ENCODE measurements around the gene AKR7A3. TPM values are rescaled to one million over a fixed set of nuclear protein-coding genes. Genes with fewer than 3 reads are reported as not detected.
A peak's percentile ranks its signal among the peaks of the same experiment; 100 is the strongest.
"Not testable (repeated sequence)": the region's sequence is repeated elsewhere in the genome, so short reads cannot be mapped to it uniquely, and the experiment has no call there.

The AKR7A3 gene
- total RNA-seq, 4 donors from 2014 or later, result 0.84 to 4.1 (median 2.5) TPM

- Histone ChIP-seq H3K27ac (no peak overlapping the region), H3K4me1 (peaks cover 0 to 24% (median 13%) of the 10 kb centered on the region in 4 donors), H3K36me3 (peaks cover 4 to 65% (median 7%) of the 10 kb centered on the region in 3 donors), H3K9me3 (no peaks in the 10 kb centered on the region), H3K27me3 (no peaks in the 10 kb centered on the region), H3K4me3 (no peak overlapping the region)
- 55 to 72% methylated on average over 15 of the region's 15 CpGs for WGBS, 2 donors
- DNase-seq (ENCODE audit: low spot score in 2 of 2), result no peak
- no peak for TF ChIP-seq CTCF (IDR thresholded peaks at IDR 0.05)
- no peak for TF ChIP-seq POLR2A (IDR thresholded peaks at IDR 0.05)
- no peak for TF ChIP-seq EP300 (IDR thresholded peaks at IDR 0.05)
Observed at GRCh38 chr1:19257178-19257914, 31.2 kb downstream of the AKR7A3 start.

- peaks cover 0 to 27% (median 15%) of the 10 kb centered on the region in 4 donors for H3K4me1 ChIP-seq
- DNase-seq (ENCODE audit: low spot score in 2 of 2); H3K9me3 ChIP-seq; H3K27me3 ChIP-seq; H3K4me3 ChIP-seq; H3K27ac ChIP-seq: not testable (repeated sequence)
- WGBS, 2 donors, result 82 to 86% methylated on average over 5 of the region's 5 CpGs
- peaks cover 4 to 65% (median 7%) of the 10 kb centered on the region in 3 donors for H3K36me3 ChIP-seq
Observed at GRCh38 chr1:19256301-19256700, 32.3 kb downstream of the AKR7A3 start.

DNA sequence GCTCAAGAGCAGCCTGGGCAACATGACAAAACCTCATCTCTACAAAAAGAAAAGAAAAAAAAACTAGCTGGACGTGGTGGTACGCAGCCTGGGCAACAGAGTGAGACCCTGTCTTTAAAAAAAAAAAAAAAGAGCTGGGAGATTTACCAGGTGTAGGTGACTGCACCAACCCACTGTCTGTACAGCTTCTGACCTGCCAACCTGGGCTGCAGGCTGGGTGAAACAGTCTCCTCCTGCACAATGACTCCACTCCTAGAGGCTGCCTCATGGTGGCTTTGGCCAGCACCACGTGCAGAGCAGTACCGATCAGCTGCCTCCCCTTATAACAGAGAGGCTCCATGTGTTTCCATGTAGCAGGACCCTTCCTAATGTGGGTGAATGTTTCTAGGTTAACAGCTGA, 33.3 kb downstream of the AKR7A3 start:
- H3K4me3 ChIP-seq, result no peak overlapping the region
- no peak overlapping the region for H3K27ac ChIP-seq
- DNase-seq (ENCODE audit: low spot score in 2 of 2), result no peak
- no peak for TF ChIP-seq CTCF (IDR thresholded peaks at IDR 0.05)
- TF ChIP-seq EP300 (IDR thresholded peaks at IDR 0.05), result no peak
- TF ChIP-seq POLR2A (IDR thresholded peaks at IDR 0.05), result no peak
- peaks cover 4 to 55% (median 4%) of the 10 kb centered on the region in 3 donors for H3K36me3 ChIP-seq
- H3K9me3 ChIP-seq, result no peaks in the 10 kb centered on the region
- WGBS, 2 donors, result 78 to 86% methylated on average over 4 of the region's 4 CpGs
- H3K4me1 ChIP-seq, result peaks cover 4 to 35% (median 23%) of the 10 kb centered on the region in 4 donors
- no peaks in the 10 kb centered on the region for H3K27me3 ChIP-seq

DNA sequence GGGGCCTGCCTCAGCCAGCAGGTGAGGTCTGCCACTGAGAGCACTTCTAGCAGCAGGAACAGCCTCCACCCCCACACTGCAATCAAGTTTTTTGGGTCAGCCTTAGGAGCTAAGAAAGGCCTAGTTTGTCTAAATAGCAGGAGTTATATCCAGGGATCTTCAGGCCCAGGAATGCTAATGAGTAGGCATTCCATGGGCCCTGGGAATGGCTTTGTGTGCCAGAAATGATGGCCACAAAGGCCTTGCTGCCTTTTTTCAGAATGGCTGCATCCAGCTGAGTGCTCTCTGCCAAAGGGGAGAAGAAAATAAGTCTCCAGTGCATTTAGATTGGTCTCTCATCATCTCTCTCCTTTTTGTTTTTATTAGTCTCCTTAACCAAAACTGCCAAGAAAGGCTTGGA, 34.2 kb downstream of the AKR7A3 start:
- Histone ChIP-seq H3K36me3 (peaks cover 0 to 46% (median 0%) of the 10 kb centered on the region in 3 donors), H3K4me3 (no peak overlapping the region), H3K27ac (no peak overlapping the region), H3K4me1 (peaks cover 5 to 44% (median 25%) of the 10 kb centered on the region in 4 donors), H3K9me3 (no peaks in the 10 kb centered on the region), H3K27me3 (no peaks in the 10 kb centered on the region)
- no peak for DNase-seq (ENCODE audit: low spot score in 2 of 2)
- TF ChIP-seq POLR2A (IDR thresholded peaks at IDR 0.05) (no peak), EP300 (IDR thresholded peaks at IDR 0.05) (no peak), CTCF (IDR thresholded peaks at IDR 0.05) (no peak)

- Histone ChIP-seq H3K4me3 (peak within 1 kb of the TSS; percentile 75 to 94 (median 86)), H3K27ac (peak within 1 kb of the TSS; percentile 91 to 96 (median 92)), H3K9me3 (no peaks in the 10 kb centered on the region), H3K36me3 (peaks cover 0 to 18% (median 0%) of the 10 kb centered on the region in 3 donors), H3K27me3 (no peaks in the 10 kb centered on the region), H3K4me1 (peaks cover 5 to 48% (median 25%) of the 10 kb centered on the region in 4 donors)
- WGBS, 2 donors, result 0 to 2% methylated on average over 46 to 47 of the region's 81 CpGs
- TF ChIP-seq POLR2A (IDR thresholded peaks at IDR 0.05) (no peak), CTCF (IDR thresholded peaks at IDR 0.05) (peak in 2 of 5 experiments; percentile 30 to 50), EP300 (IDR thresholded peaks at IDR 0.05) (peak; percentile 62 to 92)
- DNase-seq (ENCODE audit: low spot score in 2 of 2), result peak; percentile 69 to 78
Observed at GRCh38 chr1:19251305-19252196, 37.0 kb downstream of the AKR7A3 start, which contains the start of the genes EMC1 and MRTO4. Gene EMC1 (minus strand): TSS chr1:19251524. CDS start chr1:19251509, 15 bp downstream. Gene MRTO4 (plus strand): TSS chr1:19251805. CDS start chr1:19251836, 31 bp downstream.

Data from tibial nerve (tissue), 4 donors.